Neuronal stem cell (in vitro differentiated cells): ENCODE results near the gene PLXNB1.
"Not testable (repeated sequence)": the region's sequence is repeated elsewhere in the genome, so short reads cannot be mapped to it uniquely, and the experiment has no call there.

Experiments used
- DNase-seq: peaks from one replicate; pipeline ENCODE4 v3.0.0-alpha.2; 2013; ENCODE audit warnings: low spot score
- H2AFZ ChIP-seq: one replicate; pipeline ENCODE4 v1.6.1; 2013; ENCODE audit warnings: mild to moderate bottlenecking, low read length, inconsistent platforms
- H2AK5ac ChIP-seq: 2 replicates; pipeline ENCODE4 v1.6.1; 2013; ENCODE audit warnings: low read depth, mild to moderate bottlenecking, inconsistent platforms, low read length, moderate library complexity, mixed read lengths
- H2BK120ac ChIP-seq: 2 replicates; pipeline ENCODE4 v1.6.1; 2013; ENCODE audit warnings: low read depth, mild to moderate bottlenecking, inconsistent platforms, low read length, moderate library complexity, mixed read lengths
- H2BK12ac ChIP-seq: one replicate; pipeline ENCODE4 v1.6.1; 2013; ENCODE audit warnings: low read length, inconsistent platforms
- H2BK15ac ChIP-seq: 2 replicates; pipeline ENCODE4 v1.6.1; 2013; ENCODE audit warnings: mild to moderate bottlenecking, low read length, inconsistent platforms, mixed read lengths
- H2BK5ac ChIP-seq: one replicate; pipeline ENCODE4 v1.6.1; 2013; ENCODE audit warnings: inconsistent platforms, mild to moderate bottlenecking, low read length, moderate library complexity
- H3K14ac ChIP-seq: one replicate; pipeline ENCODE4 v1.6.1; 2013; ENCODE audit warnings: low read length, inconsistent platforms
- H3K18ac ChIP-seq: 2 replicates; pipeline ENCODE4 v1.6.1; 2013; ENCODE audit warnings: low read length, inconsistent platforms
- H3K23ac ChIP-seq: 2 replicates; pipeline ENCODE4 v1.6.1; 2013; ENCODE audit warnings: low read depth, mild to moderate bottlenecking, mixed read lengths, low read length, inconsistent platforms; ENCODE audit not compliant: poor library complexity
- H3K27ac ChIP-seq: replicated peaks from 3 replicates; pipeline ENCODE4 v1.5.1; 2013; ENCODE audit warnings: low read length, inconsistent platforms
- H3K27me3 ChIP-seq, 3 experiments: 2 replicates each; pipeline ENCODE4 v1.6.1; 2013; ENCODE audit warnings: low read length in 3 of 3, mild to moderate bottlenecking in 2 of 3, inconsistent platforms in 1 of 3, low read depth in 1 of 3, mixed read lengths in 1 of 3, moderate library complexity in 1 of 3; ENCODE audit not compliant: control insufficient read depth in 3 of 3, insufficient read depth in 3 of 3
- H3K36me3 ChIP-seq, 2 donors: replicated peaks in 1 of 2; 2 replicates each; pipeline ENCODE4 v1.6.1; 2013; ENCODE audit warnings: low read length in 2 of 2; ENCODE audit not compliant: control insufficient read depth in 2 of 2, insufficient read depth in 2 of 2
- H3K4ac ChIP-seq: 2 replicates; pipeline ENCODE4 v1.6.1; 2013; ENCODE audit warnings: inconsistent platforms, mild to moderate bottlenecking, low read length, moderate library complexity
- H3K4me1 ChIP-seq, 2 donors: 1 replicate in 1 of 2; 2 replicates in 1 of 2; pipeline ENCODE4 v1.6.1; 2013; ENCODE audit warnings: low read length in 2 of 2, low read depth in 1 of 2; ENCODE audit not compliant: control insufficient read depth in 2 of 2, insufficient read depth in 1 of 2
- H3K4me2 ChIP-seq: one replicate; pipeline ENCODE4 v1.6.1; 2013; ENCODE audit warnings: mild to moderate bottlenecking, low read length, inconsistent platforms; ENCODE audit not compliant: insufficient read depth, poor library complexity, severe bottlenecking
- H3K4me3 ChIP-seq, 2 donors: 2 replicates each; pipeline ENCODE4 v1.5.1; 2013; ENCODE audit warnings: low read length in 2 of 2, mild to moderate bottlenecking in 2 of 2, inconsistent platforms in 1 of 2, moderate library complexity in 1 of 2
- H3K79me1 ChIP-seq: one replicate; pipeline ENCODE4 v1.6.1; 2013; ENCODE audit warnings: low read depth, mild to moderate bottlenecking, inconsistent platforms, low read length, moderate library complexity
- H3K9ac ChIP-seq: one replicate; pipeline ENCODE4 v1.6.1; 2013; ENCODE audit warnings: mild to moderate bottlenecking, low read depth, low read length, inconsistent platforms; ENCODE audit not compliant: poor library complexity
- H3K9me3 ChIP-seq, 2 donors: replicated peaks in 1 of 2; 2 replicates each; pipeline versions ENCODE3 to v1.6.1; 2013; ENCODE audit warnings: low read length in 2 of 2, mild to moderate bottlenecking in 2 of 2, inconsistent platforms in 1 of 2, low read depth in 1 of 2, mixed read lengths in 1 of 2, moderate library complexity in 1 of 2; ENCODE audit not compliant: control insufficient read depth in 2 of 2, insufficient read depth in 1 of 2
- H4K8ac ChIP-seq: one replicate; pipeline ENCODE4 v1.6.1; 2013; ENCODE audit warnings: low read depth, mild to moderate bottlenecking, inconsistent platforms, low read length, moderate library complexity
- H4K91ac ChIP-seq: one replicate; pipeline ENCODE4 v1.6.1; 2013; ENCODE audit warnings: low read length, low read depth, mild to moderate bottlenecking, inconsistent platforms; ENCODE audit not compliant: poor library complexity
- WGBS, 2 donors: extraction: QIAGEN DNeasy Blood & Tissue Kit; methylation state at CpG; one replicate each; pipeline ENCODE4 v1.1.7; 2013; ENCODE audit warnings: missing lambda C conversion rate in 2 of 2, mixed read lengths in 1 of 2; ENCODE audit not compliant: insufficient read length in 2 of 2, insufficient replicate concordance in 1 of 2; ENCODE audit errors: extremely low coverage in 2 of 2; 5-methylcytosine and 5-hydroxymethylcytosine counted together

The PLXNB1 gene

DNA sequence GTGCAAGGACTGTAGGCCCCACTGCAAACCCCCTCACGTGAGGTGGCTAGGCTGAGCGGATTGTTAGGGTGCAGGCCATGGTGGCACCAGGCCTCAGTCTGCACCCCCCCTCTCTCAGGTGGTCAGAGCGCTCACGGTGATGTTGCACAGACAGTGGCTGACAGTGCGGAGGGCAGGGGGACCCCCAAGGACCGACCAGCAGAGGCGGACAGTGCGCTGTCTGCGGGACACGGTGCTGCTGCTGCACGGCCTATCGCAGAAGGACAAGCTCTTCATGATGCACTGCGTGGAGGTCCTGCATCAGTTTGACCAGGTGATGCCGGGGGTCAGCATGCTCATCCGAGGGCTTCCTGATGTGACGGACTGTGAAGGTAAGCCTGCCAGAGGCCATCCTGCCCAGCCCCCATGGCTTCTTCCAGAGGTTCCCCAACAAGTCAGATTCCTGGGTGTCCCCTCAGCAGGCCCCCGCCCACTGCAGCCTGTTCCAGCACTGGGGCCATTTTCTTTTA, 34.9 kb upstream of the PLXNB1 start:
- peaks cover 10% of the 10 kb centered on the region for H3K79me1 ChIP-seq
- H3K4me1 ChIP-seq: peaks cover 19 to 21% of the 10 kb centered on the region in 2 donors
- peak overlapping the region; percentile 96 for H3K4ac ChIP-seq
- DNase-seq: no peak
- H3K27ac ChIP-seq: peak overlapping the region; percentile 83
- H3K9ac ChIP-seq: peak overlapping the region; percentile 85
- peak overlapping the region in 1 of 2 donors; percentile 2 for H3K4me3 ChIP-seq
- peak overlapping the region; percentile 95 for H2BK5ac ChIP-seq
- H2BK120ac ChIP-seq: peak overlapping the region; percentile 44
- peak overlapping the region; percentile 62 for H3K23ac ChIP-seq
- no peaks in the 10 kb centered on the region for H3K9me3 ChIP-seq
- no peak overlapping the region for H4K8ac ChIP-seq
- peak overlapping the region; percentile 70 for H2AFZ ChIP-seq
- no CpG with 5 or more reads among the region's 17 CpGs for WGBS, 2 donors
- no peak overlapping the region for H3K4me2 ChIP-seq
- no peaks in the 10 kb centered on the region for H3K27me3 ChIP-seq
- peaks cover 46 to 62% of the 10 kb centered on the region in 2 donors for H3K36me3 ChIP-seq
- peak overlapping the region; percentile 95 for H2AK5ac ChIP-seq
- peak overlapping the region; percentile 79 for H3K14ac ChIP-seq
- H2BK15ac ChIP-seq: peak overlapping the region; percentile 98
- peak overlapping the region; percentile 78 for H3K18ac ChIP-seq
- H4K91ac ChIP-seq: peak overlapping the region; percentile 93
- H2BK12ac ChIP-seq: peak overlapping the region; percentile 92

DNA sequence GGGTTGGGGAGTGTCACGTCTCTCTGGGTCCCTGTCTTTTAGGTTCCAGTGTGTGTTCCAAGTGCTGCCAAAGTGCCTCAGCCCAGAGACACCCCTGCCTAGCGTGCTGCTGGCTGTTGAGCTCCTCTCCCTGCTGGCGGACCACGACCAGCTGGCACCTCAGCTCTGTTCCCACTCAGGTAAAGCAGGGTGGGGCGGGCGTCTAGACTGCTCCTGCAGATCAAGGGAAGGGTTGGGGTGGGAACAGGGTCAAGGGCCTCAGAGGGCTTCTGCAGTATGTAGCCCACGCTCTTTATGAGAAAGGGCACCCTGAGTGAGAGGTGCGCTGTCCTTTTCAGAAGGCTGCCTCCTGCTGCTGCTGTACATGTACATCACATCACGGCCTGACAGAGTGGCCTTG, 33.8 kb upstream of the PLXNB1 start:
- Histone ChIP-seq H3K4me2 (no peak overlapping the region), H3K4ac (no peak overlapping the region), H3K9ac (peak overlapping the region; percentile 1), H3K4me1 (peaks cover 19 to 21% of the 10 kb centered on the region in 2 donors), H2AFZ (no peak overlapping the region), H3K4me3 (no peak overlapping the region), H2AK5ac (no peak overlapping the region), H2BK15ac (no peak overlapping the region), H3K23ac (no peak overlapping the region), H3K14ac (no peak overlapping the region), H3K9me3 (no peaks in the 10 kb centered on the region), H2BK120ac (no peak overlapping the region), H3K36me3 (peaks cover 48 to 62% of the 10 kb centered on the region in 2 donors), H3K79me1 (peaks cover 7% of the 10 kb centered on the region), H4K8ac (no peak overlapping the region), H4K91ac (no peak overlapping the region), H2BK5ac (no peak overlapping the region), H2BK12ac (no peak overlapping the region), H3K18ac (no peak overlapping the region), H3K27me3 (no peaks in the 10 kb centered on the region), H3K27ac (no peak overlapping the region)
- WGBS, 2 donors: no CpG with 5 or more reads among the region's 9 CpGs
- DNase-seq: no peak

DNA sequence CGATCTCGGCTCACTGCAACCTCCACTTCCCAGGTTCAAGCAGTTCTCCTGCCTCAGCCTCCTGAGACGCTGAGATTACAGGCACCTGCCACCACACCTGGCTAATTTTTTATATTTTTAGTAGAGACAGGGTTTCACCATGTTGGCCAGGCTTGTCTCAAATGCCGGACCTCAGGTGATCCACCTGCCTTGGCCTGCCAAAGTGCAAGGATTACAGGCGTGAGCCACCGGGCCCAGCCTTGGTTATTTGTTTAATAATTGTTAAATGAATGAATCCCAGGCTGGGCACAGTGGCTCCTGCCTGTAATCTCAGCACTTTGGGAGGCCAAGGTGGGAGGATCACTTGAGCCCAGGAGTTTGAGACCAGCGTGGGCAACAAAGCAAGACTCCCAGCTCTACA, 31.9 kb upstream of the PLXNB1 start:
- not testable (repeated sequence) for H2BK5ac ChIP-seq, DNase-seq, H3K18ac ChIP-seq, H2BK120ac ChIP-seq, H2AFZ ChIP-seq, H3K27ac ChIP-seq, H4K91ac ChIP-seq, H3K27me3 ChIP-seq, H3K79me1 ChIP-seq, H3K9ac ChIP-seq, H3K4ac ChIP-seq, H3K14ac ChIP-seq, H3K4me3 ChIP-seq, H2BK12ac ChIP-seq, H3K9me3 ChIP-seq, H3K23ac ChIP-seq, H4K8ac ChIP-seq, H2AK5ac ChIP-seq, H3K4me2 ChIP-seq, H2BK15ac ChIP-seq
- H3K36me3 ChIP-seq: peaks cover 41 to 60% of the 10 kb centered on the region in 2 donors
- H3K4me1 ChIP-seq: peaks cover 16% of the 10 kb centered on the region in 2 donors
- WGBS, 2 donors: no CpG with 5 or more reads among the region's 7 CpGs

DNA sequence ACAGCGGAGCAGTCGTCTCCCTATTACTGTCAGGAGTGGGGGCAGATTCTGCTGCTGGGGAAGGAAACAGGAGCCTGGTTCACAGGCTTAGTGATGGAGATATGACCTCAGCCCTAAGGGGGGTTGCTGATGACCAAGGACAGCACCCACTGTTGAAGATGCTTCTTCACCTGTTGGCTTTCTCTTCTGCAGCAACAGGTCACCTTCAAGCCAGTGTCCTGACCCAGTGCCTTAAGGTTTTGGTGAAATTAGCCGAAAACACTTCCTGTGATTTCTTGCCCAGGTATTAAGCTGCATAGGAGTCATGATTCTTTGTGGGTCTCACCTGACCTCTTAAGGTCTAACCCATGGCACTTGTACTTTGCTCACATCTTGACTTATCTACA, 30.6 kb upstream of the PLXNB1 start:
- no peak overlapping the region for H2AK5ac ChIP-seq
- H2BK5ac ChIP-seq: no peak overlapping the region
- H3K27me3 ChIP-seq: no peaks in the 10 kb centered on the region
- H2BK12ac ChIP-seq: no peak overlapping the region
- H3K36me3 ChIP-seq: peaks cover 43 to 70% of the 10 kb centered on the region in 2 donors
- no peak overlapping the region for H3K9ac ChIP-seq
- H3K14ac ChIP-seq: no peak overlapping the region
- H4K91ac ChIP-seq: no peak overlapping the region
- H3K4ac ChIP-seq: no peak overlapping the region
- H2BK15ac ChIP-seq: no peak overlapping the region
- no peak overlapping the region for H3K27ac ChIP-seq
- no CpG with 5 or more reads among the region's 3 CpGs for WGBS, 2 donors
- H4K8ac ChIP-seq: no peak overlapping the region
- H3K4me1 ChIP-seq: peaks cover 5% of the 10 kb centered on the region in 2 donors
- H2AFZ ChIP-seq: no peak overlapping the region
- H3K9me3 ChIP-seq: no peaks in the 10 kb centered on the region
- no peak overlapping the region for H3K4me3 ChIP-seq
- no peak for DNase-seq
- no peak overlapping the region for H3K4me2 ChIP-seq
- no peaks in the 10 kb centered on the region for H3K79me1 ChIP-seq
- no peak overlapping the region for H3K23ac ChIP-seq
- no peak overlapping the region for H3K18ac ChIP-seq
- no peak overlapping the region for H2BK120ac ChIP-seq
